Stimulated activated CD4-positive, alpha-beta T cell treated with anti-CD3 and anti-CD28 coated beads, Interleukin-4, amount 100 ng/mL, for 1 hour (primary cell): Measurements from ENCODE around the gene PCYOX1L.

Experiments used
- DNase-seq: peaks from one replicate; pipeline ENCODE4 v3.0.0-alpha.2; 2020

PCYOX1L gene

GRCh38 chr5:149340920-149341319 lies 16.9 kb upstream of the PCYOX1L start:
- no peak for DNase-seq

- DNase-seq = no peak
These were observed 16.0 kb upstream of the PCYOX1L start for GRCh38 chr5:149341876-149342275.

DNA sequence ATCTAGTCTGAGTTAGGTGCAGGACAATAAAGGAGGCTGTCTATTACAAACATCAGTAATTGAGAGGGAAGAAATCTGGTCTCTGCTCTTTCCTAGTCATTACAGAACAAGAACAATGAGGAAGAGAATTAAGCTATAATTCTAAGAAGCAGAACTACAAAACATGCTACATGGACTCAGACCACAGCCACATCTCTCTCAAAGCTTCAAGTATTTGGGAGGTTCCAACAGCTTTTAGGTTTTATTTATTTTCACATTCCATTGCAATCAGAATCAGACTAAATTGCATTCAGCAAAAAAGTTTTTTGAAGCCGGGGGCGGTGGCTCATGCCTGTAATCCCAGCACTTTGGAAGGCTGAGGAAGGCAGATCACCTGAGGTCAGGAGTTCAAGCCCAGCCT lies 13.7 kb upstream of the PCYOX1L start:
- DNase-seq = no peak

- peak; percentile 94 for DNase-seq
These were observed 12.5 kb upstream of the PCYOX1L start, which contains the start of gene GRPEL2 for GRCh38 chr5:149345147-149345891. Gene GRPEL2 (plus strand): TSS chr5:149345499. CDS start chr5:149345540, 41 bp downstream.

- peak; percentile 16 for DNase-seq
These were observed 12.0 kb upstream of the PCYOX1L start for GRCh38 chr5:149345892-149346222.

- DNase-seq = no peak
These were observed 9.3 kb upstream of the PCYOX1L start for GRCh38 chr5:149348518-149348917.

GRCh38 chr5:149349382-149349781 lies 8.5 kb upstream of the PCYOX1L start:
- DNase-seq = no peak

- DNase-seq = no peak
These were observed 5.7 kb upstream of the PCYOX1L start for GRCh38 chr5:149352169-149352568.

GRCh38 chr5:149353911-149354310 lies 3.9 kb upstream of the PCYOX1L start:
- no peak for DNase-seq

DNA sequence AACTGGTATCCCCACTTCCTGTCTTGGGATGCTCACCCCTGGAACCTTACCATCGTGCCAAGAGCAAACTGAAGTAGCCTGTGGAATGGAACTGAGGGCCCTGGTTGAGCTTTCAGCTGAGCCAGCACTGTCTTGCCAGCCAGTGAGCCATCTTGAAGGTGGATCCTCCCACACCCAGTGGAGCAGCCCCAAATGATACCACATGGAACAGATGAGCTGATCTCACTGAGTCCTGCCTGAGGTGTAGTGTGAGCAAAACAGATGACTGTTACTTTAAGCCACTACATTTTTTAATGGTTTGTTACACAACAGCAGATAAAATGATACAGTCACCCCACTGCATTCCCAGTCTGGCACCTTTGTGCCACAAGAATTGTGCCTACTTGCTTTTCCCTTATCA lies 2.2 kb upstream of the PCYOX1L start:
- no peak for DNase-seq

- no peak for DNase-seq
These were observed 1.5 kb upstream of the PCYOX1L start for GRCh38 chr5:149356391-149356790.

DNA sequence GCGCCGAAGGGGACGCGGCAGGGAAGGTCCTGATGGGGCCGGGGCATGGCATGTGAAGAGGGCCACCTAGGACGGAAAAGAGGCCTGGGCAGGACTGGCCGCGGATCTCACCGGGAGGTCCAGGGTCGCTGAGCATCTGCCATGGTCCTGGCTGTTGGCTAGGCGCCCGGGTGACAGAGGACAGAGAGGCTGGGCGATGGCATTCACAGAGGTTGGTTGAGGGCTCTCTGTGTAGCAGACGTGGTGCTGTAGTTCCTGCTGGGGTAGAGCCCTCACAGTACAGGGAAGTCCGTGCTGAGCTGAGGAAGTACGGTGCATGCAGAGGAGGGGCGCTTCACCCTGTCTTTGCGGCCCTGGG lies 427 bp downstream of the PCYOX1L start:
- DNase-seq = peak; percentile 26

DNA sequence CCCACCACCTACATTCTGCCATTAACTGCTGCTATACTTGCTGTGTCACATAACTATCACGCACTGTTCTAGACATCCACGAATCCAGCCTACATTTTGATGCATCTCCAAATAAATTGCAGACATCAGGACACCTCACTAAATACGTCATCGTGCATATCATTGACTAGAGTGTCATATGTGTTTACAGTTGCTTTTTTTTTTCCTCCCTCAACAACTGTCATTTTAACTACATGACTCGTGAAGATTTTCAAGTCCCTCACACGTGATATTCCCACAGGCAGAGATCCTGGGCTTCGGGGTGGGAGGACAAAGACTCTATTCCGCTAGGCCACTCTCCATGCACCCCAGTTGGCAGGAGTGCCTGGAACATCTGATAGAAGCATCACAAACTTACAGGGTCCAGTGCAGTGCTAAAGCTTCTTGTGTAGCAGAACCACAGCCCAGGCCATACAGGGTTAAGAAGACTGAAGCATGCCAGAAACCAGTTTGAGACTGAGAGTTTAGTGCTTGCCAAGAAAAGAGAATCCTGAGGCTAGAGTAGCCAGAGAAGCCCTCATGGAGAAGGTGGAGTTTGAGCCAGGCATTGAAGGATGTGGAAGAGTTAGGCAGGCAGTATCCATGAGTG lies 1.1 kb downstream of the PCYOX1L start:
- DNase-seq = no peak

- no peak for DNase-seq
These were observed 2.4 kb downstream of the PCYOX1L start for GRCh38 chr5:149360272-149360671.

- no peak for DNase-seq
These were observed 4.7 kb downstream of the PCYOX1L start for GRCh38 chr5:149362541-149362940.

DNA sequence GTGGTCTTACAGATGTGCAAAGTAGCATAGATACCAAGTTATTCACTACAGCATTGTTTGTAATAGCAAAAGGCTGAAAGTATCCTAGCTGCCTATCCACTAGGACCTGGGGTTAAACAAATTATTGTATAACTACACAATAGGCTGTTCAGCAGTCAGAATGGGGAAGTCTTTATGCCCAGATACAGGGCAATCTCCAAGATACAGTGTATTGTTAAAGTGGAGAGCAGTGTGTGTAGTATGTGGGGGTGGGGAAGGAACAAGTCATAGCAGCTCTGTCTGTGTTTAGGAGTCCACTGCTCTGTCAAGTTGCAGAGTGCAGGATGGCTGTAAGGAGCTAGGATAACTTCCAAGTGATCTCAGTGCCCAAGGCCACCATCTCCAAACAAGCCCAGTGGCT lies 5.5 kb downstream of the PCYOX1L start:
- no peak for DNase-seq

- DNase-seq = no peak
These were observed 6.1 kb downstream of the PCYOX1L start for GRCh38 chr5:149363936-149364335.

DNA sequence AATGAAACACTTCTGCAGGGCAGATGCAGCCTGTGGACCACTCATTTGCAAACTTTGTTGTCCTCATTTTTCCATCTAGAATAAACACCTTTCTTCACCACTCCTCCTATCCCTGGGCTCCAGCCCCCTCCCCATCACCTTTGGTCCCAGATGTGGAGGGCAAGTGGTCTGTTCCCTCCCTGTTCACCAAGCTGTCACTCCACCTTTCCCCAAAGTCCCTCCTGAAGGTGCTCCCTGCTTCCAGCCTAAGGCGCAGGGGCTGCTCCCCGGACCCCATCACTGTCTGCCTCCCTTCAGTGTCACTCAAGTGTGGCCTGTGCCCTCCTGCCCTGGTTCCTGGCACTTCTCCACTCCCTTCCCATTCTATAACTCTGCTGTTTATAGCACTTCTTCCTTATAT lies 6.9 kb downstream of the PCYOX1L start:
- DNase-seq = no peak

GRCh38 chr5:149365418-149365817 lies 7.6 kb downstream of the PCYOX1L start:
- no peak for DNase-seq

- no peak for DNase-seq
These were observed 8.4 kb downstream of the PCYOX1L start for GRCh38 chr5:149366169-149366729.

DNA sequence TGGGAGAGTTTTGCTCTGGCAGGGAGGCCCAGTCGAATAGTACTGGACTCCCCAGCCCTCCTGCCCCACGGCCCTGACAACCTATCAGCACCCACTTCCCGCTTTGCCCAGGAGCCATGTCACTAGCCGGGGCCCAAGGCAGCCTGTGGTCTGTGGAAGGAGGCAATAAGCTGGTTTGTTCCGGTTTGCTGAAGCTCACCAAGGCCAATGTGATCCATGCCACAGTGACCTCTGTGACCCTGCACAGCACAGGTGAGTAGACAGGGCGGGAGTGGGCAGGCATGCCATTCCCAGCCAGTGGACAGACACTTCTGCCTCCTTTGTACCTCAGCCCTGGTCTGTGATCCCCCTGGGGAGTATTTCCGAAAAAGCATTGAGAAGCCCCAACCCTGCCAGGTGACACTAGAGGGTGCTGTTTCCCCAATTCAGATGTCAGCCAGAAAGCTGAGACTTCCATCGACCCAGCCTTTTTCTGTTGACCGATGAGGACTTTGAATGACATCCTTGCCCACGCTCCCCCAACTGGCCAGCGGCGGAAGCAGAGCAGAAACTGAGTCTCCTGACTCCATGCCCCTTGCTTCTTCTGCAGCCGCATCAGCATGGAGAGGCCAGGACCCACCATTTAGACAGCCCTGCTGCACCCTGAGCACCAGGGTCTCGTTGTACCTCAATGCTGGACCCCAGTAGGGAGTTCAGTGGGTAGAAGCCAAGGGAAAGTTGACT lies 9.6 kb downstream of the PCYOX1L start:
- DNase-seq = peak; percentile 50

DNA sequence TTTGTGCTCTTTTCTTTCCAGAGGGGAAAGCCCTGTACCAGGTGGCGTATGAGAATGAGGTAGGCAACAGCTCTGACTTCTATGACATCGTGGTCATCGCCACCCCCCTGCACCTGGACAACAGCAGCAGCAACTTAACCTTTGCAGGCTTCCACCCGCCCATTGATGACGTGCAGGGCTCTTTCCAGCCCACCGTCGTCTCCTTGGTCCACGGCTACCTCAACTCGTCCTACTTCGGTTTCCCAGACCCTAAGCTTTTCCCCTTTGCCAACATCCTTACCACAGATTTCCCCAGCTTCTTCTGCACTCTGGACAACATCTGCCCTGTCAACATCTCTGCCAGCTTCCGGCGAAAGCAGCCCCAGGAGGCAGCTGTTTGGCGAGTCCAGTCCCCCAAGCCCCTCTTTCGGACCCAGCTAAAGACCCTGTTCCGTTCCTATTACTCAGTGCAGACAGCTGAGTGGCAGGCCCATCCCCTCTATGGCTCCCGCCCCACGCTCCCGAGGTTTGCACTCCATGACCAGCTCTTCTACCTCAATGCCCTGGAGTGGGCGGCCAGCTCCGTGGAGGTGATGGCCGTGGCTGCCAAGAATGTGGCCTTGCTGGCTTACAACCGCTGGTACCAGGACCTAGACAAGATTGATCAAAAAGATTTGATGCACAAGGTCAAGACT lies 10.3 kb downstream of the PCYOX1L start:
- no peak for DNase-seq

GRCh38 chr5:149370878-149371277 lies 13.0 kb downstream of the PCYOX1L start:
- no peak for DNase-seq
